Sciatic nerve (tissue), 2 donors: Measurements from ENCODE around the gene EPYC. TPM values are rescaled to one million over a fixed set of nuclear protein-coding genes. Genes with fewer than 3 reads are reported as not detected.
A peak's percentile ranks its signal among the peaks of the same experiment; 100 is the strongest.

Experiments used
- ATAC-seq: fragments of 200-7000 bp; cut with Tn5 transposase; one replicate; pipeline ENCODE4 v1.9.1; 2020; ENCODE audit warnings: mild to moderate bottlenecking, moderate library complexity
- DNase-seq: peaks from one replicate; pipeline ENCODE4 v3.0.0-alpha.2; 2020; ENCODE audit warnings: low spot score
- intact Hi-C: fragments of 100-400 bp; cut with DNase I; formaldehyde crosslinking; loops from one replicate; pipeline ENCODE4 v1.14.2; 2022
- total RNA-seq: library from RNA; stranded (reverse); fragmentation: NEBNext Ultra II Directional; extraction: Animal tissue kit (Norgen Biotek cat#: 25700); gene quantifications from one replicate; pipeline ENCODE4 v1.2.1, GENCODE V29; 2021
- donor health status: DM: no; HTN: no; CAD: no.
- donor health status: DM: no; HTN: no; CAD: no.

Gene EPYC, protein sequence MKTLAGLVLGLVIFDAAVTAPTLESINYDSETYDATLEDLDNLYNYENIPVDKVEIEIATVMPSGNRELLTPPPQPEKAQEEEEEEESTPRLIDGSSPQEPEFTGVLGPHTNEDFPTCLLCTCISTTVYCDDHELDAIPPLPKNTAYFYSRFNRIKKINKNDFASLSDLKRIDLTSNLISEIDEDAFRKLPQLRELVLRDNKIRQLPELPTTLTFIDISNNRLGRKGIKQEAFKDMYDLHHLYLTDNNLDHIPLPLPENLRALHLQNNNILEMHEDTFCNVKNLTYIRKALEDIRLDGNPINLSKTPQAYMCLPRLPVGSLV
- not detected for total RNA-seq

DNA sequence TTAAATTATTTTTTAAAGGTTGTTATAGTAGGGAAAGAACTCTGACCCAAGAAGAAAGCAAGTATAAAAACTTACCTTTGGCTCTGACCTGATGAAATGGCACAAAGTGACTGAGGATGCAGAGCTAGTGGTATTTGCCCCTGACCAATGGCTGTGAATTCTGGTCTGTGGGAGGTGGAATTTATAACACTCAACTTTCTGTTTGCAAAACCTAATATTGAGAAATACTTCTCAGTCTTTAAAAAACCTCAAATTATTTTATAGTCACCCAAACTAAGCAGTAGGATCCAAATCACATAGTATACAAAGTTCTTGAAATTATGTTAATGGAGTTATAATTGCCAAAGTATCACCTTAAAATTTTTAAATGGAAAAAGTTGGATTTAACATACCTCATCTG, at the start of gene EPYC:
Gene EPYC, minus strand, starts transcription at position 101 of the 400 bp plus-strand sequence. CDS start 2,407 bp downstream, outside the sequence.
- intact Hi-C loops: no loop called here
- DNase-seq (no peak), ATAC-seq (no peak)

- DNase-seq (no peak), ATAC-seq (peak; percentile 35)
- intact Hi-C loops: no loop called here
Measured at GRCh38 chr12:91053951-91054715, 49.4 kb upstream of the EPYC start.

DNA sequence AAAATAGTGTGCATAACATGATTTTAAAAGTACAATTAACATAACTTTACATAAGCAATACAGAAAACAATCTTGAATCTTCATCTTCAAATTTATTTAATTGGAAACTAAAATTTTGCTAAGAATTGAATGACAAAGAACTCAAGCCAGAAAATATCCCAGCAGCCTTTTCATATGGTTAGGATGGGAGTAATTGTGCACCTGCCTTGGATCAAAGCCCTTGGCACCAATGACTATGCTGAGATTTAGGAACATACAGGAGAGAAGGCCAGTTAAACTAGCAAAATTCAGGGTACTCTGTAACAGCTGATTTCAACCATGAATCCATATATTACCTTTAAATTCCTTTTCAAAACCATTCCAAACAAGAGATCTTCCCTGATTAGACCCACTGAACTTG, 47.3 kb upstream of the EPYC start:
- ATAC-seq (no peak), DNase-seq (no peak)
- intact Hi-C loops: no loop called here

- DNase-seq (no peak), ATAC-seq (no peak)
- intact Hi-C loops: no loop called here
Measured at GRCh38 chr12:91044586-91044985, 39.8 kb upstream of the EPYC start.

DNA sequence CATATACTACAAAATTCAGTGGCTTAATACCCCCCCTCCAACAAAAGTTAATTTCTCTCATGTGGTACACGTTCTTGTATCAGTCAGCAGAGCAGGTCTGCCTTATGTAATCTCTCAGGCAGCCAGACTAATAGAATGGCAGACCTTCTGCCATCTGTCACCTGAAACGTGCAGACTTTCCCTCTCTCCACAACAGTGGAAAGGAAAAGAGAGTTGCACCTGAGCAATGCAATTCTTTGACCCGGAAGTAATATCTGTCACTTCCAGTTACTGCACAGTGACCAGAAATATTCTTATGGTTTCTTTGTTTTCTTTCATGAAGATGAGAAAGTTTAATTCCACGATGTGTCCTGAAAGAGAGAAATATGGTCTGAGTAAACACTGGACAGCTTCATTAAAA, 38.6 kb upstream of the EPYC start:
- ATAC-seq (no peak), DNase-seq (no peak)
- intact Hi-C loops: no loop called here

DNA sequence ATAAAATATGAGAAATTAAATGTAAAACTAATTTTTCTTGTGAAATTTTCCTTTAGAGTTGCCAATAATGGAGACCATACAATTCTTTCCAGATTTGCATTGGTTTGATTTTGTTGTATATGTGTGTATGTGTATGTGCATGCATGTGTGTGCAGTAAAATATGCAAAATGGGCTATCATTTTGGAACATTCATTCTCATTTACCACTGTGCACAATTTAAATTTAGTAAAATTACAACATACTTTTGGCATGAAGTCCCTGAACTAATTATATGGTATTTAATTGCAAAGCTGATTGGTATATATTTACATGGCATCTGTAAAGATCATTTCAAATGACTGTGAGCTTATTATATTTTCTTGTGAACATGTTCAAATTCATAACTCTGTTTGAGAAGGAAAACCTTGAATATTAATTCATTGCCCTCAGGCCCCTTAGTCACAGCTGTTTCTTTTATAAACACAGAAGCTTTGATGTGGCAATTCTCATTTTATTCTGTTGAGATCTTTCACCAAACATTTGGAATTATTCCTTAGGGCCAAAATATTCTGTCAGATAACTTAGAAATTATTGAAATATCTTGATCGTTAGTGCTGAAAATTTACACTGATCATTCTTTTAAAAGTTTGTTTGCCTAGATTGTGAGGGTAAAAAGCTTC, 35.5 kb upstream of the EPYC start:
- peak; percentile 29 for ATAC-seq
- no peak for DNase-seq
- intact Hi-C loops: no loop called here

GRCh38 chr12:91037276-91037675, 32.5 kb upstream of the EPYC start:
- intact Hi-C loops: no loop called here
- ATAC-seq (no peak), DNase-seq (no peak)

DNA sequence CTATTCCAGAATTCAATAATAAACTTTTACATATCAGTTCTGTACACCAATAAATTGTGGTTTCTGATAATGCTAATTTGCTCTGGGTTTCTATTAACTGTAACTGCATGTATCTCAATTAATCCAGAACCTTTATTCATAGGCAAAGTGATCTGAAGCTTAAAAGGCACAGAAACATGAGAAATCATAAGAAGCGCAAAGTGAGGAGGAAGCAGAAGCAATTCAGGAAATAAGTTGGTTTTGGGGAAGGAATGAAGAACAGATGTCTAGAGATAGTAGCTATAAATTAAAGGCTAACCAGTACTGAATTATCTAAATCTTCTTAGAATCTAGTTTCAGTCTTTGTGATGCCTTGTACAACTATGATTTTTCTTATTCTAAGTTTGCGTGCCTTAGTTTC, 28.5 kb upstream of the EPYC start:
- intact Hi-C loops: no loop called here
- DNase-seq: no peak
- ATAC-seq: no peak

DNA sequence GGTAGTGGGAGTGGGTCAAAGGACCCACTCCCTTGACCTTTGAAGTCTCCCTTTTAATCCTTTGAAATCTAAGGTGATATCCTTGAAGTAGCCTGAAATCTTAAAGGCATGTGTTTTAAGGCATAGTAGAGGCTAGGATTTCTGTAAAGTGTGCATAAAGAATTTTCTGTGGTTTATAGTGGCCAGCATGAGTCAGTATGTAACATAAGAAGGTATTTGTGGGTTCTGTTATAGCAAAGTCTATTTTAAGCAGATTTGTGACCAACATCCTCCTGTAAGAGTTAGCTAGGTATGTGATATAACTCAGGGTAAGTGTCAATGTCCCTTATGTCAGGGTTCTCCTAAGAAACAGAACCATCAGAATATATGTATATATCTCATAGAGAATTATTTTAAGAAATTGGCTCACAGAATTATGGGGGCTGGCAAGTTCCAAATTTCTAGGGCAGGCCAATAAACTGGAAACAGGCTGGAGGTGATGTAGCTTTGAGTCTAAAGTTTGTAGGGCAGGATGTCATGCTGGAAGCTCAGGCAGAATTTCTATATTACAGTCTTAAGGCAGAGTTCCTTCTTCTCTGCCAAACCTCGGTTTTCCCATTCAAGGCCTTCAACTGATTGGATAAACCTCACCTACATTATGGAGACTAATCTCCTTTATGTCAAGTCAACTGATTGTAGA, 18.7 kb upstream of the EPYC start:
- DNase-seq: no peak
- intact Hi-C loops: no loop called here
- no peak for ATAC-seq

DNA sequence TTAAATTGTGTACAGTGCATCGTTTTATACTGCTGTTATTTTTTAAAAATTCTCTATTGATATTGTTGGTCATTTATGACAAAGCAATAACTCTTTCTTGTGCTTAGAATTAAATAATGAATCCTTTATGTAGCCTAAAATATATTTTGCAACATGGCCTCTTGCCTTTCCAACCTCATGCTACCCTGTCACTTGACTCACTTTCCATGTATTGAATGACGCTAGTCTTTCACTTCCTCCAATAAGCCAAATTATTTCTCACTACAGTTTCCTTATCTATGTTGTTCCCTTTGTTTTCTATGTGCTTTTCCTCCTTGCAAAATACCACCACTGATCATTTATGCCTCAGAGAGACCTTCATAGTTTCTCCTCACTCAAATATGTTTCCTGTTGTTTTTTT, 16.3 kb upstream of the EPYC start:
- DNase-seq: no peak
- ATAC-seq: no peak
- intact Hi-C loops: no loop called here

DNA sequence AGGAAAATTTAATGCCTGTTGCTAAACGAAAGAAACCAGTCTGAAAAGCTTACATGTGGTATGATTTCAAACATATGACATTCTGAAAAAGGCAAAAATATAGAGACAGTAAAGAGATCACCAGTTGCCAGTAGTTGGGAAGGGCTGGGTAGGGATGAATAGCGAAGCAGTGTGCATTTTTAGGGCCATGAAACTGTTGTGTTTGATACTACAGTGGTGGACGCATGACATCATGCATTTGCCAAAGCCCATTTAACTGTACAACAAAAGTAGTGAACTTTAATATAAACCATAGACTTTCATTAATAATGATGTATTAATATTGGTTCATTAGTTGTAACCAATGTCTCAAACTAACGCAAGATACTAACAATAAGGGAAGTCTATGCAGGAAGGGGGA, 14.7 kb upstream of the EPYC start:
- DNase-seq: no peak
- no peak for ATAC-seq
- intact Hi-C loops: no loop called here

DNA sequence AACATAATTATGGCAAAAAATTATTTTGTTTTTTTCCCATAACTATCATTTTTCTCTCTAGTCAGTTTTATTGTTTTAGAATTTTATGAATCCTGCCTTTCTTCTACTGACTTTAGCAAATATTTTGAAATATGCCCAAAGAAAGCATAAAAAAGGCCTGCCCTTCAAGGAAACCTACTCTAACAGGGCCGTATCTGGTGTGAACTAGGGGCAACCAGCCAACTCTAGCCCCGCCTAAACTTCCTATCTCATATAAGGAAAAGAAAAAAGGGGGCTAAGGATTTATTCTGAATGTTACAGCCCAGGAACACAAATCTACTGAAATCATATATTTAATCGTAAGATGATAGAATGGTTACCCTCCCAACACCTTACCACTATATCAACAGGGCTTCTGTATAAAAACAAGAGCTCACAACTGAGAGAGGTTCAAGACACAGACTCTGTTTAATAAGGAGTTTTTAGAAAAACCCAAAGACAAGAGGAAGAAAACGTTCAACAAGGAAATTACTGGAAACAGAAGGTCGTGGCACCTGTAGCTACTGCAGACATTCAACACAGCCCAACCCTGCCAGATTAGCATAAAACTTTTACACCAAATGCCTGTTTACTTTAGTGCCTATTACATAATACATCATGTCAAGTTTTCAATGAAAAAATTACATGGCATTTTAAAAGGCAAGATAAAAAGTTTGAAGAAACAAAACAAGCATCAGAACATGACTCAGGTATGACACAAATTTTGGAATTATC, 12.9 kb upstream of the EPYC start:
- intact Hi-C loops: no loop called here
- DNase-seq (peak; percentile 64), ATAC-seq (peak; percentile 85)

- intact Hi-C loops: no loop called here
- DNase-seq: no peak
- ATAC-seq: peak; percentile 96
Measured at GRCh38 chr12:91017043-91017442, 12.3 kb upstream of the EPYC start.

DNA sequence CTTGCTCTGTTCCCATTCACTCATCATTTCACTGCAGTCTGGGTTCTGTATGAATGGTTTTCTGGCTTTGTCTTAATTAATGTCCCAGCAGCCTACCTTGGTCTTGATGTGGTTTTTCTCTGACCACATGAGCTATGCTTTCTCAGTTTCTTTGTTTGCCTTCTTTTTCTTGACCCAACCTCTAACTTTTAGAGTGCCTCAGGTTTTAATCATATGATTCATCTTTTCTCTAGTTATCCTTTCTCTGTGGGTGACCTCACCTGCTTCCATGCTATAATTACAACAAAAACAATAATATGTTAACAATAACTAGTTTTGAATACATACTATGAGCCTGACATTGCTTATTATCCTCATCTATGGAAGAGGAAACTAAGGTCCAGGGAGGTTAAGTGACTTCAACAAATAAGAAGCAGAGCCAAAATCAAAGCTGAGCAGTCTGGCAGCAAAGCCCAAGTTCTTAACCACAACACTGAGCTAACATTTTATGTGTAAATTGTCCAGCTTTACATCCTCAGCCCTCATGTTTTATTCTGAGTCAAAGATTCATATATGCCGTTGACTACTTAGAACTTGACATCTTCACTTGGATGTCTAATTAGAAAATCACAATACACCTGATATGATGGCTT, 4.7 kb upstream of the EPYC start:
- intact Hi-C loops: no loop called here
- DNase-seq (no peak), ATAC-seq (no peak)

DNA sequence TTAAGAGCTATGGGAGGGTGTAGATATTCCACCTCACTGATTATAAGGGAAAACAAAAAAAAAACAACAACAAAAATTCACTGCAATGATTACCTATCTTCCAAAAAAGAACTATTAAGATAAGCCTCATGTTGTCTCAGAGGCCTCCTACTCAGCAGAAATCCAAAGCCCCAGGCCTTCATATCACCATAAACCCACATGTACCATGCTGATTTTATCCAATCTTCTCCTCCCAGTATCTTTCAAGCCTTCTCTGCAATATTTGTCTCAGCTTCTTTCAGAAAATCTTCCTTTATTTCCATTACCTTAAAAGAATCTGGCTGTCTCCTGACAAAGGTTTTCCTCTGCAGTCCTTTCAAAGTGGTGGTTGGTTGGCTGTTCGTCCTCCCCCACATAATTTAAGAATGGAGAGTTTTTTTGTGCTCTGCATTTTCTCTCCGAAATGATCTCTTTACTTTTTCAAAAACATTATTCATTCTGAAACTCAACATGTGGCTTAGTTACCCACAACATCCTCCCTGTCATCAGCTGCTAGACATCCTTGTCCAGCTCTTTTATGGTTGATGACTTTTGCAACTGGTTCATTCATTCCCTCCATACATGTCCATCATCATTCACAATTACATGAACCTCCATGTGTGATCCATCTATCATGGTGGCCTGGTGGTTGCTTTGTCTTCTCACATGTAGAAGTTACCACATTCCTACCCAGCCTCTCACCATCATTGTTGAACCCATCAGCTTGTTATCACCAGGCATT, 2.9 kb upstream of the EPYC start:
- intact Hi-C loops: no loop called here
- no peak for ATAC-seq

GRCh38 chr12:91003737-91004136, 1.0 kb downstream of the EPYC start:
- intact Hi-C loops: no loop called here
- no peak for DNase-seq
- peak; percentile 68 for ATAC-seq

More for the DNA sequence above, 2.9 kb upstream of the EPYC start:
- DNase-seq: no peak

DNA sequence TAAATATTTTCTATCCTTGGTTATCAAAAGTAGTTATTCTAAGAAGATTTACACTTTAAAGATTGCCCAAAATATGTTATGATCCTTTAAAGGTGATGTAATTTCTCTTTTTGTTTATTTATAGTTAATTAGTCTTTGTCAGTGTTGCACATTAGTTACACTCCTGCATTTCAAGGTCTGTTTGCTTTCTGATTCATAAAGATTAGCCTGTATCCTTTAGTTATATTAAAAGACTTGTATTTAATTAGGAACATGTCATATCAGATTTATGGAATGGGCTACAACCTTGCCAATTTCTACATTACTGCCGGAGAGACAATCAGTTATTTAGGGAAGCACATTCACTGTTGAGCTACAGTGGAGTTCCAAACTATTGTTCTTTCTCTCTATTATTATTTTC, 3.5 kb downstream of the EPYC start:
- DNase-seq (no peak), ATAC-seq (no peak)
- intact Hi-C loops: no loop called here

DNA sequence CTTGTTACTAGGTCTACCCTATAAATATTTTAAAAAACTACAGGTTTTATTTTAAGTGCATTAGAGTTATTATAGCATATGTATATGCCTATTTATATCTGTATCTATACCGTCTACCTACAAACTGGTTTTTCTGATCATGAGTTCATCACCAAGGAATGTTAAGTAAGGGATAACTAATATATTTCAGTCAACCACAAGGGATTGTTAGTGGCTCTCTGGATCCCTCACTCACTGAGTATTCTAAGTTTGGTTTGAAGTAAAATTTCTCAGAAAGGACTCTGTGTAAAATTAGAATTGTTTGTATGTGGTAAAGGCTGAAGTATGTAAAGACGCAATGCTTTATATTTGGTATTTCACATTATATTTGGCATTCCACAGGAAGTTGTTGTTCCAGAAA, 4.8 kb downstream of the EPYC start:
- DNase-seq: no peak
- no peak for ATAC-seq
- intact Hi-C loops: no loop called here
